ENCODE results near the gene MTCH2.

Gene MTCH2

GRCh38 chr11:47589118-47589517, 53.2 kb downstream of the MTCH2 start:
- no peak for DNase-seq

- DNase-seq: no peak
Measured at GRCh38 chr11:47587723-47588326, 54.5 kb downstream of the MTCH2 start.

- DNase-seq: no peak
Measured at GRCh38 chr11:47587039-47587716, 55.2 kb downstream of the MTCH2 start.

GRCh38 chr11:47586098-47586855, 56.1 kb downstream of the MTCH2 start, which contains the start of gene FAM180B:
TSS of gene FAM180B (plus strand) at chr11:47586678. CDS start at chr11:47586769, 91 bp downstream.
- no peak for DNase-seq

- DNase-seq: no peak
Measured at GRCh38 chr11:47583844-47584243, 58.5 kb downstream of the MTCH2 start.

GRCh38 chr11:47578524-47579494, 63.5 kb downstream of the MTCH2 start, which contains the start of the genes KBTBD4 and NDUFS3:
TSS of gene KBTBD4 (minus strand) at chr11:47578970. CDS start at chr11:47578951, 19 bp downstream.
TSS of gene NDUFS3 (plus strand) at chr11:47579074. CDS start at chr11:47579092, 18 bp downstream.
- DNase-seq: peak; percentile 87

- no peak for DNase-seq
Measured at GRCh38 chr11:47577460-47578041, 64.8 kb downstream of the MTCH2 start.

- no peak for DNase-seq
Measured at GRCh38 chr11:47573321-47573720, 69.0 kb downstream of the MTCH2 start.

GRCh38 chr11:47572715-47573255, 69.6 kb downstream of the MTCH2 start:
- DNase-seq: no peak

GRCh38 chr11:47571895-47572294, 70.5 kb downstream of the MTCH2 start:
- DNase-seq: no peak

GRCh38 chr11:47571357-47571729, 71.0 kb downstream of the MTCH2 start:
- no peak for DNase-seq

GRCh38 chr11:47570651-47571356, 71.6 kb downstream of the MTCH2 start:
- no peak for DNase-seq

GRCh38 chr11:47569646-47570045, 72.7 kb downstream of the MTCH2 start:
- no peak for DNase-seq
